SH-SY5Y (cell line): ENCODE results near the gene KCNAB2.

Experiments
- GATA2 ChIP-seq: IDR thresholded peaks from 2 replicates; pipeline ENCODE4 v1.6.1; 2011; ENCODE audit warnings: mild to moderate bottlenecking, low read depth, low read length
- GATA3 ChIP-seq: IDR thresholded peaks from 2 replicates; pipeline ENCODE4 v1.6.1; 2011; ENCODE audit warnings: low read depth, mild to moderate bottlenecking, low read length, moderate library complexity

DNA sequence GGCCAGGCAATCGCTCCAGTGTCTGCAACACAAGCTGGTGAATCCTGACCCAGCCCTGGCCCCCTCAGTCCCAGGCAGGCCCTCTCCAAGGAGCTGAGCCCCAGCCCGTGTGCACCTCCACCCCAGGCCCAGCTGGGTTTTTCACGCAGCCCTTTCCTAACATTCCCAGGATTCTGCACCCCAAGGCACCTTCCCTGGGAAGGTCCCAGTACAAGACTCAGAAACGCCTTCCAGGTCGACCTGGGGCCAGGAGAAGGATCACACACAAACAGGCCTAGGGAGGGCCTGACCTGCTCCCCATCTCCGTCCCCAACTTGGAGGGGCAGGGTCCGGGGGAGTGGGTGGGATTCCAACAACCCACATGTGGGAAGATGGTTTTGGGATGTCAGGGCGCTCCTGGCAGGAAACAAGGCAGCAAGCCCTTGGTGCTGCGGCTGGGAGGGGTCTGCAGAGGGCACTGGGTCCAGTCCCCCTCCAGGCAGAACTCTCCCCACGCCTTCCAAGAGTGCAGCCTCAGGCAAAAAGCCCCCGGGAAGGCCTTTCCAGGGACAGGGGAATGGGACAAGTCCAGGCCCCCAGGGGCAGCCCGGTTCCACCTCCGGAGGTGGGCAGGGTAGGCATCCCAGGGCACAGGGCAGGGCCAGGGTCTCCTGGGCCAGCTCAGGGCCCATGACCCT is 58.3 kb downstream of the KCNAB2 start:
- TF ChIP-seq GATA3: no peak
- no peak for TF ChIP-seq GATA2
